Urinary bladder (tissue), 4 donors: ENCODE measurements around the gene ATP6V1A. TPM values are rescaled to one million over a fixed set of nuclear protein-coding genes. Genes with fewer than 3 reads are reported as not detected.

Experiments
- DNase-seq: peaks from one replicate; pipeline ENCODE4 v3.0.0-alpha.2; 2015; ENCODE audit errors: extremely low spot score
- H3K27ac ChIP-seq: one replicate; pipeline ENCODE4 v1.5.1; 2013; ENCODE audit warnings: low read depth, mild to moderate bottlenecking, moderate library complexity
- H3K36me3 ChIP-seq: one replicate; pipeline ENCODE4 v1.6.1; 2013; ENCODE audit warnings: mild to moderate bottlenecking, moderate library complexity; ENCODE audit not compliant: insufficient read depth
- H3K4me1 ChIP-seq: one replicate; pipeline ENCODE4 v1.6.1; 2013; ENCODE audit warnings: mild to moderate bottlenecking, moderate library complexity; ENCODE audit not compliant: insufficient read depth
- H3K4me3 ChIP-seq: one replicate; pipeline ENCODE4 v1.5.1; 2013; ENCODE audit warnings: low read depth, low read length
- WGBS: extraction: QIAGEN DNeasy Blood & Tissue Kit; methylation state at CpG from one replicate; pipeline ENCODE4 v1.1.7; 2013; 5-methylcytosine and 5-hydroxymethylcytosine counted together
- polyA plus RNA-seq: library from polyadenylated mRNA; stranded (reverse); fragments of 200-250 nt; gene quantifications from one replicate; pipeline ENCODE4 v1.2.3, GENCODE V29; 2013
- total RNA-seq: library from RNA; depleted of rRNA; stranded (reverse); fragments of >200 nt; gene quantifications from one replicate; pipeline ENCODE4 v1.2.3, GENCODE V29; 2014
- donor health status: healthy with polysubstance abuse.
- donor health status: healthy.

Gene ATP6V1A
- total and polyA plus RNA-seq, 2 donors = 14.2 to 55.0 TPM

GRCh38 chr3:113764698-113765097 lies 17.9 kb downstream of the ATP6V1A start:
- H3K4me1 ChIP-seq = no peaks in the 10 kb centered on the region
- no peak overlapping the region for H3K27ac ChIP-seq
- WGBS = 91% methylated on average over 2 of the region's 2 CpGs
- no peak for DNase-seq
- no peaks in the 10 kb centered on the region for H3K36me3 ChIP-seq
- no peak overlapping the region for H3K4me3 ChIP-seq

- DNase-seq = no peak
- Histone ChIP-seq H3K27ac (no peak overlapping the region), H3K4me1 (no peaks in the 10 kb centered on the region), H3K36me3 (no peaks in the 10 kb centered on the region), H3K4me3 (no peak overlapping the region)
Observed at GRCh38 chr3:113769551-113769950, 22.7 kb downstream of the ATP6V1A start.

DNA sequence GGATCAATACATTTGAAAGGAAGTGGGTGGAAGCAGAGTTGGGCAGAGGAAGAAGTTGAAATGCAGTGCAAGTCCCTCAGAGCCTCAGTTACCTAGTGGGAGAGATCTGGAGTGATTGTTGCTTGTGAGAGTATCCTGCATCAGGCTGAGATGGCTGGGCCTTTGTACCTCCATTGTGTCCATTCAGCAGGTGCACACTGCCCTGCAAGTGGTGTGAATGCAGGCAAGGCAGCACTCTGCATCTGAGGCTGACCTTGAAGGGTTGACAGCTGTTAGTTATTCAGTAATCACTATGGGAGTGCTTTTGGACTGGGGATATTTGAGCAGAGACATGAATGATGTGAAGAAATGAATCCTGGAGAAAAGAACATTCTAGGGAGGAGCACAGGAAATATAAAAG lies 25.2 kb downstream of the ATP6V1A start:
- Histone ChIP-seq H3K4me3 (no peak overlapping the region), H3K4me1 (no peaks in the 10 kb centered on the region), H3K27ac (no peak overlapping the region), H3K36me3 (no peaks in the 10 kb centered on the region)
- DNase-seq = no peak

- no peak overlapping the region for H3K4me3 ChIP-seq
- no peak for DNase-seq
- H3K4me1 ChIP-seq = no peaks in the 10 kb centered on the region
- no peak overlapping the region for H3K27ac ChIP-seq
- 51% methylated on average over 3 of the region's 3 CpGs for WGBS
- H3K36me3 ChIP-seq = no peaks in the 10 kb centered on the region
Observed at GRCh38 chr3:113773381-113773780, 26.5 kb downstream of the ATP6V1A start.

DNA sequence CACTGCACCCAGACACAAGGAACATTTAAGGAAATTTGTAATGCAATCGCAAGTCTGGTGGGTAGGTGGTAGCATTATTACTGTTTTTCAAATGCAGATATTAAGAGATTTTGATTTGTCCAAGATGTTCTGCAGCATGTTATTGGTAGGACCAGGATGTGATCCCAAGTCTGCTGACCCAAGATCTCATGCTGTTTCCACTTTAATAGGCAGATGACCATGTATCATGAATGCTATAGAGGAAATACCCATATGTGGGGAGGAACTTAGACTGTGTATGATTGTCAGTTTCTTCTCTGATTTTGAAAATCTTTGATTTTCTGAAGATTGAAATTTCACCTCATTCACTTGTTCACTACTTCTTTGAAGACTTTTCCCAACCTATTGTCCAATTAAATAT lies 28.7 kb downstream of the ATP6V1A start:
- H3K4me1 ChIP-seq = no peaks in the 10 kb centered on the region
- H3K36me3 ChIP-seq = no peaks in the 10 kb centered on the region
- H3K4me3 ChIP-seq = no peak overlapping the region
- 100% methylated on average over 1 of the region's 1 CpG for WGBS
- no peak overlapping the region for H3K27ac ChIP-seq
- no peak for DNase-seq

DNA sequence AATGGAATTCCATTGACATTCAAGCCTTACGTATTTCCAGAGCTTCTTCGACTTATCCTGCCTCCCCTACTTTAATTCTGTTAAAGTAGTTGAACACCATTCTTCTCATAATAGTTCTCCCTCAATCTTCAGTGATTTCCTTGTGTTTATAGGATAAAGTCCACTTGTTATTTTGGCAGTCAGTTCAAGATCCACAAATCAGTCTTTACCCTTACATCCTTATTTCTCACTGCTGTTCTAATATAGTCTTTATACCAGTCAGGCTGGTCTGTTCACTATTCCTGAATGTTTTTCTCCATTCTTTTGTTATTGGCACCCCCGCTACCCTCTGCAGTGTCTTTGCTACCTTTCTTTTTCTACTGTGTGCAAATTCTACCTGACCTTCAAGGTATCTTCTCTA lies 29.7 kb downstream of the ATP6V1A start:
- DNase-seq = no peak
- H3K27ac ChIP-seq = no peak overlapping the region
- 88% methylated on average over 3 of the region's 3 CpGs for WGBS
- H3K4me1 ChIP-seq = no peaks in the 10 kb centered on the region
- H3K36me3 ChIP-seq = no peaks in the 10 kb centered on the region
- H3K4me3 ChIP-seq = no peak overlapping the region

- no peak for DNase-seq
- H3K36me3 ChIP-seq = no peaks in the 10 kb centered on the region
- H3K4me1 ChIP-seq = no peaks in the 10 kb centered on the region
- H3K4me3 ChIP-seq = no peak overlapping the region
- no peak overlapping the region for H3K27ac ChIP-seq
Observed at GRCh38 chr3:113783463-113783862, 36.6 kb downstream of the ATP6V1A start.

DNA sequence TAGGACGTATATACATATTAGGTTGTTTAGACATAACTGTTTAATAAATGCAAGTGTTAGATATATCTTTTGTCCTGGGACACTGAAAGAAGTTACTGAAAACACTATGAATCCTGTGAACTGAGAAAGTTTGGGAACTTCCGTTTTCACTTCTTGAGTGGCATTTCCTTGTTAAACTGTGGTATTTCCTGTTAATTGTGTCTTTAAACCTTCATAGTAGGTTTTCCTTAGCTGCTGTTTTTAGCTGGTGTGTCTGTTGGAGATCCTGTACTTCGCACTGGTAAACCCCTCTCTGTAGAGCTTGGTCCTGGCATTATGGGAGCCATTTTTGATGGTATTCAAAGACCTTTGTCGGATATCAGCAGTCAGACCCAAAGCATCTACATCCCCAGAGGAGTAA lies 37.1 kb downstream of the ATP6V1A start:
- Histone ChIP-seq H3K4me1 (no peaks in the 10 kb centered on the region), H3K36me3 (no peaks in the 10 kb centered on the region), H3K27ac (peak overlapping the region; percentile 23), H3K4me3 (no peak overlapping the region)
- no peak for DNase-seq
- 67% methylated on average over 4 of the region's 4 CpGs for WGBS

DNA sequence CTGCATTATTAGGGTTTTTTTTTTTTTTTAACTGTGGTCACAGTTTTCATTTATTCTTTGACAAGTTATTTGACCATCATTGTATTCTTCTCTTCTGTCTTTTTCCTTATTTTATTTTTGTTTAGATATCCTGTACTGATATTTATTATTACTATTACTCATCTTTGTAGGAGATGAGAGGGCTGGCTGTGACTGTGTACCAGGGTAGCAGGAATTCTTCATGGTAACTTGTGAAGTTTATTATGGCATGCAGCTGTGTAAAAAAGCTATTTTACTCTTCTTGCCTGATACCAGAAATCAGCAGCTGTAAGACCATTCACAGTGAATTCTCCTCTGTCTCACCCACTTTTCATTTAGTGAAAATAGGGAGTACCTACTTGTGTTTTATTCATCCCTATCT lies 44.5 kb downstream of the ATP6V1A start:
- no peaks in the 10 kb centered on the region for H3K4me1 ChIP-seq
- DNase-seq = no peak
- no peak overlapping the region for H3K4me3 ChIP-seq
- no peak overlapping the region for H3K27ac ChIP-seq
- H3K36me3 ChIP-seq = peaks cover 1% of the 10 kb centered on the region

GRCh38 chr3:113794526-113794925 lies 47.7 kb downstream of the ATP6V1A start:
- no peak overlapping the region for H3K4me3 ChIP-seq
- peaks cover 1% of the 10 kb centered on the region for H3K36me3 ChIP-seq
- no peak for DNase-seq
- H3K27ac ChIP-seq = no peak overlapping the region
- H3K4me1 ChIP-seq = no peaks in the 10 kb centered on the region
- 93% methylated on average over 4 of the region's 4 CpGs for WGBS

- Histone ChIP-seq H3K36me3 (peaks cover 1% of the 10 kb centered on the region), H3K27ac (no peak overlapping the region), H3K4me1 (no peaks in the 10 kb centered on the region), H3K4me3 (no peak overlapping the region)
- no peak for DNase-seq
- 84% methylated on average over 4 of the region's 4 CpGs for WGBS
Observed at GRCh38 chr3:113795693-113796092, 48.9 kb downstream of the ATP6V1A start.

- no peak for DNase-seq
- H3K36me3 ChIP-seq = no peaks in the 10 kb centered on the region
- no peaks in the 10 kb centered on the region for H3K4me1 ChIP-seq
- H3K27ac ChIP-seq = no peak overlapping the region
- no peak overlapping the region for H3K4me3 ChIP-seq
- WGBS = 98% methylated on average over 3 of the region's 3 CpGs
Observed at GRCh38 chr3:113802795-113803455, 56.1 kb downstream of the ATP6V1A start.

- Histone ChIP-seq H3K36me3 (no peaks in the 10 kb centered on the region), H3K27ac (no peak overlapping the region), H3K4me1 (no peaks in the 10 kb centered on the region), H3K4me3 (no peak overlapping the region)
- 79% methylated on average over 4 of the region's 4 CpGs for WGBS
- no peak for DNase-seq
Observed at GRCh38 chr3:113804661-113805060, 57.8 kb downstream of the ATP6V1A start.

GRCh38 chr3:113805249-113805648 lies 58.4 kb downstream of the ATP6V1A start:
- 83% methylated on average over 3 of the region's 3 CpGs for WGBS
- Histone ChIP-seq H3K36me3 (no peaks in the 10 kb centered on the region), H3K27ac (no peak overlapping the region), H3K4me3 (no peak overlapping the region), H3K4me1 (no peaks in the 10 kb centered on the region)
- no peak for DNase-seq

DNA sequence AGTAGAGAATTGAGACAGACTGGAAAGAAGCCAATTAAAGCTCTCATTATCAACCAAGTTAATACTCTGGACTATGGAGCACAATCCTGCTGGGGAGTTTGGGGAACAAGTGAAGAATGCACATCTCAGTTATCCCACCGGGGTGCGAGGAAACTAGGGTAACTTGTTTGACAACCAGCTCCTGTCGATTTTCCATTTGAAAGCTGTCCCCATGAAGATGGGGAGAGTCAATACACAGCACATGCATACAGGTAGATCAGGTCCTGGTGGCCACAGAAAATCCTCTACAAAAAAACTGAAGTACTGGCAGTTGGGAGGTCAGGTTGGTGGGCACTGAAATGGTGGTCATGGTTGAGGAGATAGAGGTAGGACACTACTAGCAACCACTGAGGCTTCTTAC lies 66.0 kb downstream of the ATP6V1A start:
- no peaks in the 10 kb centered on the region for H3K4me1 ChIP-seq
- no peak overlapping the region for H3K4me3 ChIP-seq
- H3K27ac ChIP-seq = no peak overlapping the region
- no peak for DNase-seq
- 78% methylated on average over 3 of the region's 3 CpGs for WGBS
- H3K36me3 ChIP-seq = peaks cover 2% of the 10 kb centered on the region
